WTC11 (cell line): ENCODE data around the gene RGL4. TPM values are rescaled to one million over a fixed set of nuclear protein-coding genes. Genes with fewer than 3 reads are reported as not detected.

Source experiments
- ATAC-seq: fragments of 200-7000 bp; cut with Tn5 transposase; 2 replicates; pipeline ENCODE4 v1.10.0; 2021; ENCODE audit warnings: mild to moderate bottlenecking, moderate library complexity
- CTCF ChIA-PET: fragments of 300-600 bp; sonication (Branson Sonifier 250); formaldehyde crosslinking; loops from one replicate; lab custom pipeline; 2021; ENCODE audit warnings: antibody characterized with exemption; lab: Charles Lee
- POLR2A ChIA-PET: fragments of 350-600 bp; sonication (Branson Sonifier 250); formaldehyde crosslinking; loops from one replicate; lab custom pipeline; 2021; ENCODE audit warnings: antibody characterized with exemption; lab: Charles Lee
- DNase-seq: peaks from one replicate; pipeline ENCODE4 v3.0.0; 2021; ENCODE audit warnings: low spot score
- H3K27ac Mint-ChIP-seq: 2 replicates; pipeline ENCODE4 v1.8.0; 2021; ENCODE audit warnings: mixed read lengths
- H3K27me3 Mint-ChIP-seq: 2 replicates; pipeline ENCODE4 v1.8.0; 2021; ENCODE audit warnings: low read depth, mild to moderate bottlenecking, moderate library complexity, mixed read lengths
- H3K36me3 Mint-ChIP-seq: 2 replicates; pipeline ENCODE4 v1.8.0; 2021; ENCODE audit warnings: mixed read lengths
- H3K4me1 Mint-ChIP-seq: 2 replicates; pipeline ENCODE4 v1.8.0; 2022; ENCODE audit warnings: mixed read lengths
- H3K4me3 Mint-ChIP-seq: 2 replicates; pipeline ENCODE4 v1.8.0; 2021; ENCODE audit warnings: mild to moderate bottlenecking, moderate library complexity, mixed read lengths
- H3K9me3 Mint-ChIP-seq: 2 replicates; pipeline ENCODE4 v1.8.0; 2021; ENCODE audit warnings: mixed read lengths
- CREB1 ChIP-seq: sonication (generic); formaldehyde crosslinking; IDR thresholded peaks from 2 replicates; pipeline ENCODE4 v1.8.0; 2023; ENCODE audit warnings: mild to moderate bottlenecking, missing genetic modification reagents
- ESRRA ChIP-seq: sonication (generic); formaldehyde crosslinking; IDR thresholded peaks from 2 replicates; pipeline ENCODE4 v1.8.1; 2022; ENCODE audit warnings: mild to moderate bottlenecking, missing genetic modification reagents, borderline replicate concordance
- KAT7 ChIP-seq: sonication (generic); formaldehyde crosslinking; IDR thresholded peaks from 2 replicates; pipeline ENCODE4 v1.8.1; 2023; ENCODE audit warnings: missing genetic modification reagents, mild to moderate bottlenecking, borderline replicate concordance
- NR2C2 ChIP-seq: sonication (generic); formaldehyde crosslinking; IDR thresholded peaks from 2 replicates; pipeline ENCODE4 v1.8.0; 2022; ENCODE audit warnings: mild to moderate bottlenecking, missing genetic modification reagents
- PRRX2 ChIP-seq: fragments of 250-450 bp; sonication (Bioruptor Pico); IDR thresholded peaks from 2 replicates; pipeline ENCODE4 v1.8.0; 2021; ENCODE audit warnings: mild to moderate bottlenecking
- SMAD3 ChIP-seq: sonication (generic); formaldehyde crosslinking; IDR thresholded peaks from 2 replicates; pipeline ENCODE4 v1.8.0; 2022; ENCODE audit warnings: missing genetic modification reagents, mild to moderate bottlenecking, borderline replicate concordance
- SOX15 ChIP-seq: fragments of 250-450 bp; sonication (Bioruptor Pico); IDR thresholded peaks from 2 replicates; pipeline ENCODE4 v1.9.0; 2021; ENCODE audit warnings: mild to moderate bottlenecking
- STAT6 ChIP-seq: sonication (generic); formaldehyde crosslinking; conservative IDR thresholded peaks from 2 replicates; pipeline ENCODE4 v1.8.1; 2023; ENCODE audit warnings: mild to moderate bottlenecking, low read depth, missing genetic modification reagents, moderate library complexity
- ZNF281 ChIP-seq: sonication (generic); formaldehyde crosslinking; IDR thresholded peaks from 2 replicates; pipeline ENCODE4 v1.8.0; 2023; ENCODE audit warnings: mild to moderate bottlenecking, missing genetic modification reagents
- ZNF416 ChIP-seq: fragments of 250-450 bp; sonication (Bioruptor Pico); IDR thresholded peaks from 2 replicates; pipeline ENCODE4 v1.9.0; 2021; ENCODE audit warnings: mild to moderate bottlenecking, inconsistent platforms
- ZNF671 ChIP-seq: fragments of 250-450 bp; sonication (Bioruptor Pico); IDR thresholded peaks from 2 replicates; pipeline ENCODE4 v1.8.0; 2021; ENCODE audit warnings: mild to moderate bottlenecking
- total RNA-seq: library from RNA; stranded (reverse); gene quantifications from 3 replicates; pipeline ENCODE4 v1.2.3, GENCODE V29; 2021
- TF ChIP-seq, protein P1 (sequence below): sonication (generic); formaldehyde crosslinking; IDR thresholded peaks from 2 replicates; pipeline ENCODE4 v1.8.1; 2023; ENCODE audit warnings: mild to moderate bottlenecking, missing genetic modification reagents
- TF ChIP-seq, protein P2 (sequence below): sonication (generic); formaldehyde crosslinking; IDR thresholded peaks from 2 replicates; pipeline ENCODE4 v1.8.1; 2023; ENCODE audit warnings: mild to moderate bottlenecking, missing genetic modification reagents, borderline replicate concordance
- TF ChIP-seq, protein P3 (sequence below): sonication (generic); formaldehyde crosslinking; IDR thresholded peaks from 2 replicates; pipeline ENCODE4 v1.8.1; 2022; ENCODE audit warnings: low read depth, mild to moderate bottlenecking, moderate library complexity, missing genetic modification reagents, borderline replicate concordance
- TF ChIP-seq, protein P4 (sequence below): fragments of 200-600 bp; IDR thresholded peaks from 2 replicates; pipeline ENCODE4 v1.8.0; 2022; ENCODE audit warnings: antibody characterized with exemption

The RGL4 gene
- total RNA-seq, 1 experiment from 2014 or later = not detected

GRCh38 chr22:23742505-23743264 lies 51.9 kb downstream of the RGL4 start:
- POLR2A ChIA-PET = no interaction called here
- no peaks in the 10 kb centered on the region for H3K27me3 Mint-ChIP-seq

DNA sequence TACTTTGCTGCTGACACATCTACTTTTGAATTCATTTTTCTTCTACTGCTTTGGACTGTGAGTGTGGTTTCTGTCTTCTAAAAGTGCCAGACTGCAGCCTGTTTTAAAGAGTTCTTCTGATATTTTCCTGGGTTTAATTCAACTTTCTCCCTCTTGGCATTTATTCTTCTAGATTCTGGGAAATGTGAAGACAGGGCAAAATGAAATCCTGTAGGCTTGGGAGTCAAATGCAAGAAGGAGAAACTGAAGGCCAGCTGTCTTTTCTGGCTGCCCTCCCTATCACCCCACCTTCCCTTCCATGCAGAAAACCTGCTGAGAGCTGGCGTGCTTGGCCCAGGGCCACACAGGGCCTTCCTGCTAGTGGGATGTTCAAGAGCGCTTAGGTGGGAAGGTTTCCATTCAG lies 52.5 kb downstream of the RGL4 start:
- no peak overlapping the region for H3K27ac Mint-ChIP-seq
- TF ChIP-seq, protein P1, sequence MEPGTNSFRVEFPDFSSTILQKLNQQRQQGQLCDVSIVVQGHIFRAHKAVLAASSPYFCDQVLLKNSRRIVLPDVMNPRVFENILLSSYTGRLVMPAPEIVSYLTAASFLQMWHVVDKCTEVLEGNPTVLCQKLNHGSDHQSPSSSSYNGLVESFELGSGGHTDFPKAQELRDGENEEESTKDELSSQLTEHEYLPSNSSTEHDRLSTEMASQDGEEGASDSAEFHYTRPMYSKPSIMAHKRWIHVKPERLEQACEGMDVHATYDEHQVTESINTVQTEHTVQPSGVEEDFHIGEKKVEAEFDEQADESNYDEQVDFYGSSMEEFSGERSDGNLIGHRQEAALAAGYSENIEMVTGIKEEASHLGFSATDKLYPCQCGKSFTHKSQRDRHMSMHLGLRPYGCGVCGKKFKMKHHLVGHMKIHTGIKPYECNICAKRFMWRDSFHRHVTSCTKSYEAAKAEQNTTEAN = no peak
- TF ChIP-seq ZNF281 = no peak

More at GRCh38 chr22:23742505-23743264, 51.9 kb downstream of the RGL4 start:
- Mint-ChIP-seq H3K36me3 (peaks cover 19% of the 10 kb centered on the region), H3K4me3 (no peak overlapping the region)
- TF ChIP-seq KAT7 (no peak), NR2C2 (CRISPR knock-in tag) (no peak), PRRX2 (CRISPR knock-in tag) (no peak), SOX15 (CRISPR knock-in tag) (no peak), ZNF671 (CRISPR knock-in tag) (no peak), ZNF416 (CRISPR knock-in tag) (no peak), STAT6 (CRISPR knock-in tag) (no peak), ESRRA (no peak), CREB1 (CRISPR knock-in tag) (no peak), SMAD3 (CRISPR knock-in tag) (no peak)
- TF ChIP-seq, protein P2, sequence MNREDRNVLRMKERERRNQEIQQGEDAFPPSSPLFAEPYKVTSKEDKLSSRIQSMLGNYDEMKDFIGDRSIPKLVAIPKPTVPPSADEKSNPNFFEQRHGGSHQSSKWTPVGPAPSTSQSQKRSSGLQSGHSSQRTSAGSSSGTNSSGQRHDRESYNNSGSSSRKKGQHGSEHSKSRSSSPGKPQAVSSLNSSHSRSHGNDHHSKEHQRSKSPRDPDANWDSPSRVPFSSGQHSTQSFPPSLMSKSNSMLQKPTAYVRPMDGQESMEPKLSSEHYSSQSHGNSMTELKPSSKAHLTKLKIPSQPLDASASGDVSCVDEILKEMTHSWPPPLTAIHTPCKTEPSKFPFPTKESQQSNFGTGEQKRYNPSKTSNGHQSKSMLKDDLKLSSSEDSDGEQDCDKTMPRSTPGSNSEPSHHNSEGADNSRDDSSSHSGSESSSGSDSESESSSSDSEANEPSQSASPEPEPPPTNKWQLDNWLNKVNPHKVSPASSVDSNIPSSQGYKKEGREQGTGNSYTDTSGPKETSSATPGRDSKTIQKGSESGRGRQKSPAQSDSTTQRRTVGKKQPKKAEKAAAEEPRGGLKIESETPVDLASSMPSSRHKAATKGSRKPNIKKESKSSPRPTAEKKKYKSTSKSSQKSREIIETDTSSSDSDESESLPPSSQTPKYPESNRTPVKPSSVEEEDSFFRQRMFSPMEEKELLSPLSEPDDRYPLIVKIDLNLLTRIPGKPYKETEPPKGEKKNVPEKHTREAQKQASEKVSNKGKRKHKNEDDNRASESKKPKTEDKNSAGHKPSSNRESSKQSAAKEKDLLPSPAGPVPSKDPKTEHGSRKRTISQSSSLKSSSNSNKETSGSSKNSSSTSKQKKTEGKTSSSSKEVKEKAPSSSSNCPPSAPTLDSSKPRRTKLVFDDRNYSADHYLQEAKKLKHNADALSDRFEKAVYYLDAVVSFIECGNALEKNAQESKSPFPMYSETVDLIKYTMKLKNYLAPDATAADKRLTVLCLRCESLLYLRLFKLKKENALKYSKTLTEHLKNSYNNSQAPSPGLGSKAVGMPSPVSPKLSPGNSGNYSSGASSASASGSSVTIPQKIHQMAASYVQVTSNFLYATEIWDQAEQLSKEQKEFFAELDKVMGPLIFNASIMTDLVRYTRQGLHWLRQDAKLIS = no peak
- TF ChIP-seq, protein P3, sequence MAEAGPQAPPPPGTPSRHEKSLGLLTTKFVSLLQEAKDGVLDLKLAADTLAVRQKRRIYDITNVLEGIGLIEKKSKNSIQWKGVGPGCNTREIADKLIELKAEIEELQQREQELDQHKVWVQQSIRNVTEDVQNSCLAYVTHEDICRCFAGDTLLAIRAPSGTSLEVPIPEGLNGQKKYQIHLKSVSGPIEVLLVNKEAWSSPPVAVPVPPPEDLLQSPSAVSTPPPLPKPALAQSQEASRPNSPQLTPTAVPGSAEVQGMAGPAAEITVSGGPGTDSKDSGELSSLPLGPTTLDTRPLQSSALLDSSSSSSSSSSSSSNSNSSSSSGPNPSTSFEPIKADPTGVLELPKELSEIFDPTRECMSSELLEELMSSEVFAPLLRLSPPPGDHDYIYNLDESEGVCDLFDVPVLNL (CRISPR knock-in tag) = no peak
- TF ChIP-seq, protein P4, sequence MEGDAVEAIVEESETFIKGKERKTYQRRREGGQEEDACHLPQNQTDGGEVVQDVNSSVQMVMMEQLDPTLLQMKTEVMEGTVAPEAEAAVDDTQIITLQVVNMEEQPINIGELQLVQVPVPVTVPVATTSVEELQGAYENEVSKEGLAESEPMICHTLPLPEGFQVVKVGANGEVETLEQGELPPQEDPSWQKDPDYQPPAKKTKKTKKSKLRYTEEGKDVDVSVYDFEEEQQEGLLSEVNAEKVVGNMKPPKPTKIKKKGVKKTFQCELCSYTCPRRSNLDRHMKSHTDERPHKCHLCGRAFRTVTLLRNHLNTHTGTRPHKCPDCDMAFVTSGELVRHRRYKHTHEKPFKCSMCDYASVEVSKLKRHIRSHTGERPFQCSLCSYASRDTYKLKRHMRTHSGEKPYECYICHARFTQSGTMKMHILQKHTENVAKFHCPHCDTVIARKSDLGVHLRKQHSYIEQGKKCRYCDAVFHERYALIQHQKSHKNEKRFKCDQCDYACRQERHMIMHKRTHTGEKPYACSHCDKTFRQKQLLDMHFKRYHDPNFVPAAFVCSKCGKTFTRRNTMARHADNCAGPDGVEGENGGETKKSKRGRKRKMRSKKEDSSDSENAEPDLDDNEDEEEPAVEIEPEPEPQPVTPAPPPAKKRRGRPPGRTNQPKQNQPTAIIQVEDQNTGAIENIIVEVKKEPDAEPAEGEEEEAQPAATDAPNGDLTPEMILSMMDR = no peak
- TF ChIP-seq, all 79 proteins: peak for 0
- no peak for DNase-seq
- no peaks in the 10 kb centered on the region for H3K9me3 Mint-ChIP-seq
- no peak overlapping the region for H3K27ac Mint-ChIP-seq
- H3K4me1 Mint-ChIP-seq = no peaks in the 10 kb centered on the region; the same call in 1 of the 2 replicates
- no peak for ATAC-seq
- CTCF ChIA-PET = no interaction called here

More for the DNA sequence above, 52.5 kb downstream of the RGL4 start:
- ChIA-PET POLR2A (no interaction called here), CTCF (no interaction called here)
- Mint-ChIP-seq H3K4me3 (no peak overlapping the region), H3K27me3 (no peaks in the 10 kb centered on the region), H3K9me3 (no peaks in the 10 kb centered on the region), H3K36me3 (peaks cover 19% of the 10 kb centered on the region), H3K4me1 (no peaks in the 10 kb centered on the region; the same call in 1 of the 2 replicates)
- ATAC-seq = no peak
- no peak for DNase-seq
